Activated T-cell treated with anti-CD3 and anti-CD28 coated beads, Interleukin-2, amount 50 U/mL, for 24 hours (primary cell): ENCODE results near the gene C13orf46.

Experiments used
- DNase-seq: peaks from one replicate; pipeline ENCODE4 v3.0.0-alpha.2; 2020
- H3K27ac Mint-ChIP-seq: 2 replicates; pipeline ENCODE4 v1.8.0; 2020; ENCODE audit warnings: mild to moderate bottlenecking, mixed read lengths
- H3K27me3 Mint-ChIP-seq: 2 replicates; pipeline ENCODE4 v1.8.0; 2020; ENCODE audit warnings: mixed read lengths
- H3K36me3 Mint-ChIP-seq: 2 replicates; pipeline ENCODE4 v1.8.0; 2020; ENCODE audit warnings: low read depth, mixed read lengths
- H3K4me1 Mint-ChIP-seq: 2 replicates; pipeline ENCODE4 v1.8.0; 2020; ENCODE audit warnings: low read depth, mixed read lengths
- H3K4me3 Mint-ChIP-seq: 2 replicates; pipeline ENCODE4 v1.8.0; 2020; ENCODE audit warnings: mild to moderate bottlenecking, moderate library complexity, mixed read lengths
- H3K9me3 Mint-ChIP-seq: 2 replicates; pipeline ENCODE4 v1.8.0; 2020; ENCODE audit warnings: mixed read lengths

The C13orf46 gene

DNA sequence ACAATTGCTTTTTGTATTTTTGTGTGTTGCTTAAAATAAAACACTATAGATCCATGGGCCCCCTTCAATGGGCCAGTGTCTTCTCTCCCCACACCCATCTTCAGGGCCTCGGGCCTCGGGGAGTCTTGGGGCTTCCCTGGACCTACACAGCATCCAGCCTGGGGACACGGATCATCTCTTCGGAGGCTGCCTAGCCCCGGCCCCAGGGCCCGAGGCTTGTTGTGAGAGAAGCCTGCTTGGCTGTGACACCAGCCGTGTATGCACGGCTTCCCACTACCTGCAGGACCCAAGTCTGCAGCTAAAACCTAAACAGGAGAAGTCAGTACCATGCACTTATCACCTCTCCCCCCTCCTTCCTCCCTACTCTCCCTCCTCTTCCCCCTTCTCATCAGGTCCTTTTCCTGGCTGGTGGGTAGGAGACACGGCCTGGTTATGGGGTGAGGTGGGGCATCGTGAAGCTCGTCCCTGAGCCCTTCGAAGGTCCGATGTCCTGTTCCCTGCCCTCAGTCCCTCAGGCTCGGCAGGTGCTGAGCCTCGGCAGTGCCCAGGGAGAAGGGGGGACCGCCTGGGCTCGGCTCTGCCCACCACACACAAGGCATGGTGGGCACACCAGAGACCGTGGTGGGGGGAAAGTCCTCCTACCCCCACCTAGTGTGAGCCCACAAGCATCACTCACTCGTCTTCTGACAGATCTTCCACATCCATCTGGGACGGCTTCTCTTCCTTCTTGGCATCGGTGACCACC, 9.5 kb downstream of the C13orf46 start:
- DNase-seq, result no peak
- peaks cover under 1% of the 10 kb centered on the region for H3K4me1 Mint-ChIP-seq

DNA sequence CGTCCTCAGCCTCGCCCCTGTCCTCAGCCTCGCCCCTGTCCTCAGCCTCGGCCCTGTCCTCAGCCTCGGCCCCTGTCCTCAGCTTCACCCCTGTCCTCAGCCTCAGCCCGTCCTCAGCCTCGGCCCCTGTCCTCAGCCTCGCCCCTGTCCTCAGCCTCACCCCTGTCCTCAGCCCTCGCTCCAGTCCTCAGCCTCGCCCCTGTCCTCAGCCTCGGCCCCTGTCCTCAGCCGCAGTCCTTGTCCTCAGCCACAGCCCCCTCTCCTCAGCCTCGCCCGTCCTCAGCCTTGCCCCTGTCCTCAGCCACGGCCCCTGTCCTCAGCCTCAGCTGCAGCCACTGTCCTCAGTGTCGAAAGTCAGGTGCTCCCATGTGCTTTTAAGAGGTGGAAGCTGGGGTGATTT, 10.5 kb downstream of the C13orf46 start:
- Mint-ChIP-seq H3K4me3 (no peak overlapping the region), H3K9me3 (peaks cover 14% of the 10 kb centered on the region), H3K27ac (no peak overlapping the region), H3K27me3 (no peaks in the 10 kb centered on the region), H3K4me1 (peaks cover 3% of the 10 kb centered on the region), H3K36me3 (peaks cover 20% of the 10 kb centered on the region)
- no peak for DNase-seq

More for the DNA sequence above, 9.5 kb downstream of the C13orf46 start:
- Mint-ChIP-seq H3K27me3 (no peaks in the 10 kb centered on the region), H3K9me3 (peaks cover 9% of the 10 kb centered on the region), H3K27ac (no peak overlapping the region), H3K4me3 (no peak overlapping the region), H3K36me3 (peaks cover 21% of the 10 kb centered on the region)

DNA sequence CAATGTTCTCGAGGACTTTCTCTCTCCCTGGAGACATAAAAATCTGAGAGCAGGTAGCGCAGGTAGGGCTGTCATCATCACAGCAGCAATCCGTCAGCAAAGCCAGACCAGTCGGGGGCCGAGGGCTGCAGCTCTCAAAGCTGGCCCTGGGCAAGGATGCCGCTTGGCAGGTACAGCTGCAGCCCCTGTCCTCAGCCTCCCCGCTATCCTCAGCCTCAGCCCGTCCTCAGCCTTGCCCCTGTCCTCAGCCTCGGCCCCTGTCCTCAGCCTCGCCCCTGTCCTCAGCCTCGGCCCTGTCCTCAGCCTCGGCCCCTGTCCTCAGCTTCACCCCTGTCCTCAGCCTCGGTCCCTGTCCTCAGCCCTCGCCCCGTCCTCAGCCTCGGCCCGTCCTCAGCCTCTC, 10.9 kb downstream of the C13orf46 start:
- Mint-ChIP-seq H3K27ac (no peak overlapping the region), H3K4me3 (no peak overlapping the region), H3K36me3 (peaks cover 19% of the 10 kb centered on the region), H3K27me3 (no peaks in the 10 kb centered on the region), H3K4me1 (peaks cover 3% of the 10 kb centered on the region), H3K9me3 (peaks cover 14% of the 10 kb centered on the region)
- no peak for DNase-seq

DNA sequence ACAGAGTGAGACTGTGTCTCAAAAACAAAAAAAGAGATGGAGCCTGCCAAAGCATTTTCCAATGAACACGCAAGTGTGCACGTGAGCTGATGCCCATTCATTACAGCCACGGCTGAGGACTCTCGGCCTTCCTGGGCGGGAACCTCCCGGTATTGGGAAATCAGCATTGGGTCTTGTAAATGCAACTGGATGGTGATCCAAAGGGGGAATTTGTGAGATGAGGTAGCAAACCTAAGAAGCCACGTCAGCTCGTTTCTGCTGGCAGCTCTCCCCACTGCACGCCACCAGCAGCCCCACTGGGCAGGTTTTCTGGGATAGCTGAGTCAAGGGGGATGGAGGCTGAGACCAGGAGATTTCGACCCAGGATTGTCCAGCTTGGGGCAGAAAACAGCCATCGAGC, 11.5 kb downstream of the C13orf46 start:
- DNase-seq, result no peak
- no peaks in the 10 kb centered on the region for H3K27me3 Mint-ChIP-seq
- H3K9me3 Mint-ChIP-seq, result peaks cover 14% of the 10 kb centered on the region
- H3K36me3 Mint-ChIP-seq, result peaks cover 19% of the 10 kb centered on the region
- no peak overlapping the region for H3K27ac Mint-ChIP-seq
- H3K4me1 Mint-ChIP-seq, result peaks cover 3% of the 10 kb centered on the region
- no peak overlapping the region for H3K4me3 Mint-ChIP-seq

- H3K9me3 Mint-ChIP-seq, result peaks cover 14% of the 10 kb centered on the region
- DNase-seq, result no peak
- H3K27ac Mint-ChIP-seq, result no peak overlapping the region
- H3K4me1 Mint-ChIP-seq, result peaks cover 3% of the 10 kb centered on the region
- H3K36me3 Mint-ChIP-seq, result peaks cover 24% of the 10 kb centered on the region
- H3K4me3 Mint-ChIP-seq, result no peak overlapping the region
- H3K27me3 Mint-ChIP-seq, result no peaks in the 10 kb centered on the region
These were observed 13.5 kb downstream of the C13orf46 start for GRCh38 chr13:113960276-113960948.

DNA sequence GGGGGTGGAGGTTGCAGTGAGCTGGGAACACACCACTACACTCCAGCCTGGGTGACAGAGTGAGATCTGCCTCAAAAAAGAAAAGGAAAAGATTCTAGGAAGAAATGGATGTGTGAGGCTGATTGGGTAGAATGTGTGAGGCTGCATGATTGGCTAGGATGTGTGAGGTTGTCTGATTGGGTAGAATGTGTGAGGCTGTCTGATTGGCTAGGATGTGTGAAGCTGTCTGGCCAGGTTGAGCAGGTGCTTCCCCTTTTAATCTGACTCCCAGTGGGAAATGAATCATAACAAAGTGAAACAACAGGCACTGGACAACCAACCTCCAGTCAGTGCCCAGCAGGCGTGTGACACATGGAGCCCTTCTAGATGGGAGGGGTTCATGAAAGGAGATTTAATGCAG, 14.7 kb downstream of the C13orf46 start:
- H3K27me3 Mint-ChIP-seq, result no peaks in the 10 kb centered on the region
- H3K9me3 Mint-ChIP-seq, result peaks cover 14% of the 10 kb centered on the region
- H3K4me3 Mint-ChIP-seq, result no peak overlapping the region
- peaks cover 36% of the 10 kb centered on the region for H3K36me3 Mint-ChIP-seq
- no peak overlapping the region for H3K27ac Mint-ChIP-seq
- DNase-seq, result no peak
- peaks cover 3% of the 10 kb centered on the region for H3K4me1 Mint-ChIP-seq

- Mint-ChIP-seq H3K4me1 (peaks cover 3% of the 10 kb centered on the region), H3K36me3 (peaks cover 38% of the 10 kb centered on the region), H3K9me3 (peaks cover 14% of the 10 kb centered on the region), H3K27ac (no peak overlapping the region), H3K27me3 (no peaks in the 10 kb centered on the region), H3K4me3 (no peak overlapping the region)
- DNase-seq, result no peak
These were observed 15.5 kb downstream of the C13orf46 start for GRCh38 chr13:113958373-113958772.

GRCh38 chr13:113956571-113956970, 17.3 kb downstream of the C13orf46 start:
- H3K36me3 Mint-ChIP-seq, result peaks cover 38% of the 10 kb centered on the region
- no peak overlapping the region for H3K27ac Mint-ChIP-seq
- H3K9me3 Mint-ChIP-seq, result peaks cover 14% of the 10 kb centered on the region
- H3K27me3 Mint-ChIP-seq, result no peaks in the 10 kb centered on the region
- H3K4me3 Mint-ChIP-seq, result no peak overlapping the region
- DNase-seq, result no peak
- H3K4me1 Mint-ChIP-seq, result peaks cover 6% of the 10 kb centered on the region

DNA sequence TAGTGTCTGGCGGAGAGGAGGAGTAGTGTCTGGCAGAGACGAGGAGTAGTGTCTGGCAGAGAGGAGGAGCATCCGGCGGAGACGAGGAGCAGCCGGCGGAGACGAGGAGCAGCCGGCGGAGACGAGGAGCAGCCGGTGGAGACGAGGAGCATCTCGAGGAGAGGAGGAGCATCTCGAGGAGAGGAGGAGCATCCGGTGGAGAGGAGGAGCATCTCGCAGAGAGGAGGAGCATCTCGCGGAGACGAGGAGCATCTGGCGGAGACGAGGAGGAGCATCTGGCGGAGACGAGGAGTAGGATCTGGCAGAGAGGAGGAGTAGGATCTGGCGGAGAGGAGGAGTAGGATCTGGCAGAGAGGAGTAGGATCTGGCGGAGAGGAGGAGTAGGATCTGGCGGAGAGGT, 18.2 kb downstream of the C13orf46 start:
- H3K27me3 Mint-ChIP-seq, result no peaks in the 10 kb centered on the region
- no peak overlapping the region for H3K27ac Mint-ChIP-seq
- H3K4me1 Mint-ChIP-seq, result peaks cover 9% of the 10 kb centered on the region
- H3K9me3 Mint-ChIP-seq, result peaks cover 14% of the 10 kb centered on the region
- H3K36me3 Mint-ChIP-seq, result peaks cover 38% of the 10 kb centered on the region
- no peak for DNase-seq
- no peak overlapping the region for H3K4me3 Mint-ChIP-seq

DNA sequence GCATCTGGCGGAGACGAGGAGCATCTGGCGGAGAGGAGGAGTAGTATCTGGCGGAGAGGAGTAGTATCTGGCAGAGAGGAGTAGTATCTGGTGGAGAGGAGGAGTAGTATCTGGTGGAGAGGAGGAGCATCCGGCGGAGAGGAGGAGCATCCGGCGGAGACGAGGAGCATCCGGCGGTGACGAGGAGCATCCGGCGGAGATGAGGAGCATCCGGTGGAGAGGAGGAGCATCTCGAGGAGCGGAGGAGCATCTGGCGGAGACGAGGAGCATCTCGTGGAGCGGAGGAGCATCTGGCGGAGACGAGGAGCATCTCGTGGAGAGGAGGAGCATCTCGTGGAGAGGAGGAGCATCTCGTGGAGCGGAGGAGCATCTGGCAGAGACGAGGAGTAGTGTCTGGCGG, 18.6 kb downstream of the C13orf46 start:
- Mint-ChIP-seq H3K27ac (no peak overlapping the region), H3K36me3 (peaks cover 34% of the 10 kb centered on the region), H3K4me1 (peaks cover 9% of the 10 kb centered on the region), H3K27me3 (no peaks in the 10 kb centered on the region), H3K9me3 (peaks cover 10% of the 10 kb centered on the region), H3K4me3 (no peak overlapping the region)
- no peak for DNase-seq

GRCh38 chr13:113954046-113954835, 19.6 kb downstream of the C13orf46 start:
- H3K27me3 Mint-ChIP-seq, result no peaks in the 10 kb centered on the region
- H3K9me3 Mint-ChIP-seq, result peaks cover 3% of the 10 kb centered on the region
- no peak overlapping the region for H3K4me3 Mint-ChIP-seq
- H3K36me3 Mint-ChIP-seq, result peaks cover 27% of the 10 kb centered on the region
- no peak for DNase-seq
- H3K4me1 Mint-ChIP-seq, result peaks cover 8% of the 10 kb centered on the region
- H3K27ac Mint-ChIP-seq, result no peak overlapping the region

- Mint-ChIP-seq H3K4me1 (peaks cover 6% of the 10 kb centered on the region), H3K36me3 (peaks cover 22% of the 10 kb centered on the region), H3K9me3 (no peaks in the 10 kb centered on the region), H3K4me3 (no peak overlapping the region), H3K27ac (no peak overlapping the region), H3K27me3 (no peaks in the 10 kb centered on the region)
- DNase-seq, result no peak
These were observed 20.3 kb downstream of the C13orf46 start for GRCh38 chr13:113953561-113953960.

GRCh38 chr13:113952983-113953520, 20.8 kb downstream of the C13orf46 start:
- H3K4me3 Mint-ChIP-seq, result no peak overlapping the region
- DNase-seq, result no peak
- H3K36me3 Mint-ChIP-seq, result peaks cover 22% of the 10 kb centered on the region
- peaks cover 6% of the 10 kb centered on the region for H3K4me1 Mint-ChIP-seq
- H3K27ac Mint-ChIP-seq, result no peak overlapping the region
- H3K9me3 Mint-ChIP-seq, result no peaks in the 10 kb centered on the region
- H3K27me3 Mint-ChIP-seq, result no peaks in the 10 kb centered on the region

DNA sequence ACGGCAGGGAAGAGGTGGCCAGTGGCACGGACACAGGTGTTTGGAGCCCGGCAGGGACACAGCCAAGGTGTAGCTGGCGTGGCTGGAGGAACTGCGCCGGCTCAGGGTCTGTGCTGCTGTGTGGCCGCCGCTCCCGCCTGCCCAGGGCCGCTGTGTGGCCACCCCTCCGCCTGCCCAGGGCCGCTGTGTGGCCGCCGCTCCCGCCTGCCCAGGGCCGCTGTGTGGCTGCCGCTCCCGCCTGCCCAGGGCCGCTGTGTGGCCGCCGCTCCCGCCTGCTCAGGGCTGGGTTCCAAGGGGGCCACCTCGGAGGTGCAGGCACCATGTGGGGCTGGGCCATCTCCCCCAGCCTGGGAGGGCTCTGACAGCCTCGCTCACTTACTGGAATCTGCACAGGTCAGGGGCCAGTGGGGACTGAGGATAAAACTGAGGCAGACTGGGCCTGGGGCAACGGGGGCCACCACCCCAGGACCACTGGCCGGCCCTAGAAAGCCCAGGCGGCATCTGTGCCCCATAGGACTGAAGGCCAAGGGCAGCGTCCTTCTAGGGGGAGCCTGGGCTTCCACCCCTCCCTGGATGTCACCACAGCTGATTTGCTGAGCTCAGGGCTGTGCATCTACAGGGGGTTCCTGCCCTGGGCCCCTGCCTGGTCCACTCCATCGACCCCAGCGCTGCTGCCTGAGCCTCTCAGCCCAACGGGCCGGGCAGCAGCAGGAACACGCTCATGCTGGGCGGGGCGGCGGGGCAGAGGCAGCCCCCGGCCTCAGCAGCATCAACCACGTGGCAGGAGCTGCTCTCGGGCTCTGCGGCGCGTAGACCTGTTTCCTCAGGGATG, 21.5 kb downstream of the C13orf46 start:
- no peaks in the 10 kb centered on the region for H3K27me3 Mint-ChIP-seq
- no peak overlapping the region for H3K4me3 Mint-ChIP-seq
- H3K9me3 Mint-ChIP-seq, result no peaks in the 10 kb centered on the region
- peaks cover 22% of the 10 kb centered on the region for H3K36me3 Mint-ChIP-seq
- H3K27ac Mint-ChIP-seq, result no peak overlapping the region
- DNase-seq, result no peak
- H3K4me1 Mint-ChIP-seq, result peaks cover 6% of the 10 kb centered on the region
